Keratinocyte (primary cell): Measurements from ENCODE around the gene LRBA. TPM values are rescaled to one million over a fixed set of nuclear protein-coding genes. Genes with fewer than 3 reads are reported as not detected.

Source experiments
- DNase-seq: peaks from one replicate; pipeline ENCODE4 v3.0.0-alpha.2; 2011; ENCODE audit warnings: low read depth, missing footprints, low spot score
- FAIRE-seq: peaks from 2 replicates; lab custom pipeline; 2011; peaks lifted over from hg19 to GRCh38; lab: Jason Lieb, UNC
- H2AFZ ChIP-seq: 2 replicates; pipeline ENCODE4 v1.6.0; 2012; ENCODE audit warnings: low read length, control low read depth, inconsistent platforms; ENCODE audit not compliant: control insufficient read depth
- H3K27ac ChIP-seq: 2 replicates; pipeline ENCODE4 v1.5.1; 2011; ENCODE audit warnings: low read length; ENCODE audit not compliant: control insufficient read depth, insufficient read depth
- H3K27me3 ChIP-seq: 3 replicates; pipeline ENCODE4 v1.6.0; 2011; ENCODE audit warnings: low read length; ENCODE audit not compliant: control insufficient read depth, insufficient read depth; ENCODE audit errors: extremely low read depth
- H3K36me3 ChIP-seq, 2 experiments: 2 replicates in 1 of 2; 3 replicates in 1 of 2; pipeline ENCODE4 v1.5.1; 2011; ENCODE audit warnings: low read length in 2 of 2, mild to moderate bottlenecking in 1 of 2; ENCODE audit not compliant: control insufficient read depth in 2 of 2, insufficient read depth in 2 of 2; ENCODE audit errors: extremely low read depth in 1 of 2
- H3K4me1 ChIP-seq: 3 replicates; pipeline ENCODE4 v1.5.1; 2011; ENCODE audit warnings: low read length; ENCODE audit not compliant: control insufficient read depth, insufficient read depth; ENCODE audit errors: extremely low read depth
- H3K4me2 ChIP-seq: 3 replicates; pipeline ENCODE4 v1.6.0; 2011; ENCODE audit warnings: low read depth, low read length; ENCODE audit not compliant: control insufficient read depth, insufficient read depth; ENCODE audit errors: extremely low read depth
- H3K4me3 ChIP-seq, 3 experiments: fragments of 200-600 bp in 1 of 3; sonication (generic) in 1 of 3; 2 replicates in 2 of 3; 3 replicates in 1 of 3; pipeline ENCODE4 v1.5.1; 2011 to 2016; ENCODE audit warnings: low read length in 3 of 3, mild to moderate bottlenecking in 3 of 3, control low read depth in 2 of 3, inconsistent platforms in 1 of 3, low read depth in 1 of 3, mixed read lengths in 1 of 3, mixed run types in 1 of 3, moderate library complexity in 1 of 3; ENCODE audit not compliant: control insufficient read depth in 2 of 3, insufficient read depth in 2 of 3; ENCODE audit errors: extremely low read depth in 1 of 3
- H3K79me2 ChIP-seq: 2 replicates; pipeline ENCODE4 v1.6.0; 2012; ENCODE audit warnings: low read length; ENCODE audit not compliant: control insufficient read depth, insufficient read depth
- H3K9ac ChIP-seq: 3 replicates; pipeline ENCODE4 v1.6.0; 2011; ENCODE audit warnings: low read length; ENCODE audit not compliant: control insufficient read depth, insufficient read depth; ENCODE audit errors: extremely low read depth
- H3K9me1 ChIP-seq: 3 replicates; pipeline ENCODE4 v1.6.0; 2011; ENCODE audit warnings: low read length; ENCODE audit not compliant: control insufficient read depth, insufficient read depth; ENCODE audit errors: extremely low read depth
- H3K9me3 ChIP-seq: 2 replicates; pipeline ENCODE4 v1.5.1; 2012; ENCODE audit warnings: low read depth, low read length; ENCODE audit not compliant: control insufficient read depth
- H4K20me1 ChIP-seq: 3 replicates; pipeline ENCODE4 v1.6.0; 2011; ENCODE audit warnings: low read length; ENCODE audit not compliant: control insufficient read depth, insufficient read depth; ENCODE audit errors: extremely low read depth
- EZH2 ChIP-seq: IDR thresholded peaks from one replicate; pipeline ENCODE4 v1.6.1; 2012; ENCODE audit warnings: inconsistent platforms, mild to moderate bottlenecking, low read length, moderate library complexity
- dilution Hi-C: fragments of 300-500 bp; cut with MboI; formaldehyde crosslinking; loops from one replicate; pipeline ENCODE4 v1.7.0; 2020; ENCODE audit warnings: low sequenced_read_pairs; ENCODE audit not compliant: extremely low pct_ligation_motif_present
- polyA plus RNA-seq, 5 experiments: library from polyadenylated mRNA; depleted of rRNA in 3 of 5; stranded (reverse) in 3 of 5; stranded (forward) in 1 of 5; unstranded in 1 of 5; fragments of >200 nt; gene quantifications; 1 replicate in 1 of 5; 2 replicates in 3 of 5; 3 replicates in 1 of 5; pipeline versions ENCODE4 v1.2.1 to v1.2.3, GENCODE V29; 2011 to 2012; ENCODE audit warnings: missing spikeins in 2 of 5, low read depth in 1 of 5, low replicate concordance in 1 of 5
- TF ChIP-seq, protein P1 (sequence below), 3 experiments: IDR thresholded peaks in 1 of 3; conservative IDR thresholded peaks in 1 of 3; optimal IDR thresholded peaks in 1 of 3; 2 replicates in 2 of 3; 3 replicates in 1 of 3; pipeline versions ENCODE3 to v1.5.1; 2011; ENCODE audit warnings: low read length in 3 of 3, mild to moderate bottlenecking in 3 of 3, moderate library complexity in 2 of 3, control low read depth in 1 of 3, inconsistent platforms in 1 of 3; ENCODE audit not compliant: insufficient read depth in 2 of 3; ENCODE audit errors: extremely low read depth in 1 of 3

Gene LRBA
- polyA plus RNA-seq, 1 donor (not counting 4 experiments of a cell fraction or from before 2014, with no cell fraction given) = 35.6 TPM

GRCh38 chr4:150217808-150218207, 797.3 kb downstream of the LRBA start:
- FAIRE-seq = no peak
- TF ChIP-seq, protein P1, sequence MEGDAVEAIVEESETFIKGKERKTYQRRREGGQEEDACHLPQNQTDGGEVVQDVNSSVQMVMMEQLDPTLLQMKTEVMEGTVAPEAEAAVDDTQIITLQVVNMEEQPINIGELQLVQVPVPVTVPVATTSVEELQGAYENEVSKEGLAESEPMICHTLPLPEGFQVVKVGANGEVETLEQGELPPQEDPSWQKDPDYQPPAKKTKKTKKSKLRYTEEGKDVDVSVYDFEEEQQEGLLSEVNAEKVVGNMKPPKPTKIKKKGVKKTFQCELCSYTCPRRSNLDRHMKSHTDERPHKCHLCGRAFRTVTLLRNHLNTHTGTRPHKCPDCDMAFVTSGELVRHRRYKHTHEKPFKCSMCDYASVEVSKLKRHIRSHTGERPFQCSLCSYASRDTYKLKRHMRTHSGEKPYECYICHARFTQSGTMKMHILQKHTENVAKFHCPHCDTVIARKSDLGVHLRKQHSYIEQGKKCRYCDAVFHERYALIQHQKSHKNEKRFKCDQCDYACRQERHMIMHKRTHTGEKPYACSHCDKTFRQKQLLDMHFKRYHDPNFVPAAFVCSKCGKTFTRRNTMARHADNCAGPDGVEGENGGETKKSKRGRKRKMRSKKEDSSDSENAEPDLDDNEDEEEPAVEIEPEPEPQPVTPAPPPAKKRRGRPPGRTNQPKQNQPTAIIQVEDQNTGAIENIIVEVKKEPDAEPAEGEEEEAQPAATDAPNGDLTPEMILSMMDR (optimal IDR thresholded peaks at IDR 0.05 in 1 of 3, IDR thresholded peaks at IDR 0.05 in 1 of 3, conservative IDR thresholded peaks at IDR 0.05 in 1 of 3; ENCODE audit: extremely low read depth in 1 of 3, insufficient read depth in 2 of 3, low read length in 3 of 3) = no peak
- H3K9me3 ChIP-seq = no peaks in the 10 kb centered on the region

GRCh38 chr4:150217192-150217591, 797.9 kb downstream of the LRBA start:
- H2AFZ ChIP-seq = peak overlapping the region; percentile 3
- FAIRE-seq (peak; percentile 70), DNase-seq (no peak)
- H3K36me3 ChIP-seq = no peaks in the 10 kb centered on the region
- H4K20me1 ChIP-seq = no peaks in the 10 kb centered on the region
- TF ChIP-seq EZH2 = no peak
- TF ChIP-seq, protein P1 (optimal IDR thresholded peaks at IDR 0.05 in 1 of 3, IDR thresholded peaks at IDR 0.05 in 1 of 3, conservative IDR thresholded peaks at IDR 0.05 in 1 of 3; ENCODE audit: extremely low read depth in 1 of 3, insufficient read depth in 2 of 3, low read length in 3 of 3) = peak; percentile 43 to 57 (median 51)
- no peaks in the 10 kb centered on the region for H3K79me2 ChIP-seq
- no peak overlapping the region for H3K27ac ChIP-seq
- no peak overlapping the region for H3K4me2 ChIP-seq
- H3K4me3 ChIP-seq = no peak overlapping the region
- H3K9ac ChIP-seq = no peak overlapping the region
- no peaks in the 10 kb centered on the region for H3K9me3 ChIP-seq
- dilution Hi-C loops = loop anchor here (25.0 kb wide), 1 partner anchor 205 kb away; no protein-coding TSS in a partner anchor
- no peaks in the 10 kb centered on the region for H3K9me1 ChIP-seq
- H3K27me3 ChIP-seq = no peaks in the 10 kb centered on the region
- peaks cover 19% of the 10 kb centered on the region for H3K4me1 ChIP-seq

More at GRCh38 chr4:150217808-150218207, 797.3 kb downstream of the LRBA start:
- Histone ChIP-seq H3K4me1 (peaks cover 13% of the 10 kb centered on the region), H3K9ac (no peak overlapping the region), H3K27me3 (no peaks in the 10 kb centered on the region), H3K27ac (no peak overlapping the region), H4K20me1 (no peaks in the 10 kb centered on the region), H2AFZ (no peak overlapping the region), H3K79me2 (no peaks in the 10 kb centered on the region), H3K4me2 (no peak overlapping the region), H3K4me3 (no peak overlapping the region), H3K36me3 (no peaks in the 10 kb centered on the region), H3K9me1 (no peaks in the 10 kb centered on the region)
- dilution Hi-C loops = loop anchor here (25.0 kb wide), 1 partner anchor 206 kb away; no protein-coding TSS in a partner anchor
- DNase-seq = no peak
